Esophagus squamous epithelium (tissue), 4 donors: Measurements from ENCODE around the gene WNK2.

Experiments
- POLR2A ChIP-seq, 4 donors: fragments of 450-650 bp; IDR thresholded peaks; one replicate each; pipeline ENCODE4 v1.6.1; 2017; ENCODE audit warnings: antibody characterized with exemption in 4 of 4, mild to moderate bottlenecking in 4 of 4, moderate library complexity in 3 of 4
- TF ChIP-seq, protein P1 (sequence below), 6 experiments: fragments of 450-650 bp in 4 of 6; fragments of 200-600 bp in 2 of 6; sonication (generic) in 2 of 6; IDR thresholded peaks; one replicate each; pipeline ENCODE4 v1.5.1; 2016 to 2019; ENCODE audit warnings: antibody characterized with exemption in 6 of 6, mild to moderate bottlenecking in 4 of 6, moderate library complexity in 4 of 6

DNA sequence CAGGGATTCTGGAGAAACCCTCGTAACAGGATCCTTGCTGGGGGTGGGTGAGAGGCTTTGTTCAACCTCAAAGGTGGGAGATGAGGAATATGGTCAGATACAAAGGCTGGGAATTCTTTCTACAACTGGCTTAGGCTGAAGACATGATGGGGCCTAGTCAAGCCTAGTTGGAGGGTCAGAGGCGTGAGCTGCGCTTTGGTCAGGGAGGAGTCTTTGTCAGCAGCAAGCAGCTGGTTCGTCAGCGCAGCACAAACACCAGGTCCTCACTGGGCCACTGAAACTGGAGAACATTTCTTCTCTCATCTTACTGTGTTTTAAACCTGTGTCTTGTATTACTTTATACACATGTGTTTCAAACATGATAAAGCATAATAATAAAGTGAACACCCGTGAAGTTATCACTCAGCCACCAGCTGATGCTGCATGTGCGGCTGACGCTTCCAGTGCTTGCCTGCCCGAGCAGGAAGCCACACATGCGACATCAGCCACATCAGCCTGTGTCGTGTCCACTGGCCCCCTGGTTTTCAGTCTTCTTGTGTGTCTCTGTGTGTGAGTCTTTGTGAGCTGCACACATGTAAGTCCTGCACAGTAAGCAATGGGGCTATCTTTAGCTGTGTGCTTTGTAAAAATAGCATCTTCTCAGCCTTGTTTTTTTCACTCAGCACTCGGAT is 81.5 kb downstream of the WNK2 start:
- TF ChIP-seq, protein P1, sequence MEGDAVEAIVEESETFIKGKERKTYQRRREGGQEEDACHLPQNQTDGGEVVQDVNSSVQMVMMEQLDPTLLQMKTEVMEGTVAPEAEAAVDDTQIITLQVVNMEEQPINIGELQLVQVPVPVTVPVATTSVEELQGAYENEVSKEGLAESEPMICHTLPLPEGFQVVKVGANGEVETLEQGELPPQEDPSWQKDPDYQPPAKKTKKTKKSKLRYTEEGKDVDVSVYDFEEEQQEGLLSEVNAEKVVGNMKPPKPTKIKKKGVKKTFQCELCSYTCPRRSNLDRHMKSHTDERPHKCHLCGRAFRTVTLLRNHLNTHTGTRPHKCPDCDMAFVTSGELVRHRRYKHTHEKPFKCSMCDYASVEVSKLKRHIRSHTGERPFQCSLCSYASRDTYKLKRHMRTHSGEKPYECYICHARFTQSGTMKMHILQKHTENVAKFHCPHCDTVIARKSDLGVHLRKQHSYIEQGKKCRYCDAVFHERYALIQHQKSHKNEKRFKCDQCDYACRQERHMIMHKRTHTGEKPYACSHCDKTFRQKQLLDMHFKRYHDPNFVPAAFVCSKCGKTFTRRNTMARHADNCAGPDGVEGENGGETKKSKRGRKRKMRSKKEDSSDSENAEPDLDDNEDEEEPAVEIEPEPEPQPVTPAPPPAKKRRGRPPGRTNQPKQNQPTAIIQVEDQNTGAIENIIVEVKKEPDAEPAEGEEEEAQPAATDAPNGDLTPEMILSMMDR (IDR thresholded peaks at IDR 0.05), result no peak
- TF ChIP-seq POLR2A (IDR thresholded peaks at IDR 0.05), result no peak
